PC-3 (cell line): ENCODE measurements around the gene SCD. TPM values are rescaled to one million over a fixed set of nuclear protein-coding genes. Genes with fewer than 3 reads are reported as not detected.

Experiments
- ATAC-seq: fragments of 200-7000 bp; cut with Tn5 transposase; 2 replicates; pipeline ENCODE4 v1.9.1; 2020; ENCODE audit warnings: mild to moderate bottlenecking, moderate library complexity
- BruUV-seq: library from RNA; stranded (reverse); fragments of 400-500 nt; replicated peaks from 2 replicates; lab custom pipeline; 2021; lab: Mats Ljungman, UMichigan
- CTCF ChIA-PET: fragments of 300-600 bp; sonication (Branson Sonifier 250); formaldehyde crosslinking; loops from one replicate; lab custom pipeline; 2022; ENCODE audit warnings: antibody characterized with exemption; lab: Charles Lee
- POLR2A ChIA-PET: fragments of 300-600 bp; sonication (Branson Sonifier 250); formaldehyde crosslinking; loops from one replicate; lab custom pipeline; 2022; ENCODE audit warnings: antibody characterized with exemption; ENCODE audit not compliant: unreplicated experiment; lab: Charles Lee
- DNase-seq: peaks from one replicate; pipeline ENCODE4 v3.0.0-alpha.2; 2015
- H2AFZ ChIP-seq: fragments of 300-600 bp; sonication (generic); 2 replicates; pipeline ENCODE4 v1.6.0; 2016; ENCODE audit warnings: antibody characterized with exemption, low read length
- H3F3A ChIP-seq: fragments of 300-600 bp; sonication (generic); one replicate; pipeline ENCODE4 v1.6.0; 2017; ENCODE audit warnings: antibody characterized with exemption, low read length, control low read depth, mild to moderate bottlenecking; ENCODE audit not compliant: unreplicated experiment
- H3K27ac ChIP-seq: fragments of 300-600 bp; sonication (generic); 2 replicates; pipeline ENCODE4 v1.5.1; 2016; ENCODE audit warnings: mild to moderate bottlenecking, low read length
- H3K27me3 ChIP-seq: fragments of 300-600 bp; sonication (generic); 2 replicates; pipeline ENCODE4 v1.6.1; 2016; ENCODE audit warnings: low read length, mixed read lengths
- H3K36me3 ChIP-seq: fragments of 300-600 bp; sonication (generic); 2 replicates; pipeline ENCODE4 v1.6.1; 2016; ENCODE audit warnings: low read depth, mixed run types, low read length, mixed read lengths
- H3K4me1 ChIP-seq: fragments of 300-600 bp; sonication (generic); 2 replicates; pipeline ENCODE4 v1.5.1; 2016; ENCODE audit warnings: low read length; ENCODE audit not compliant: insufficient read depth
- H3K4me2 ChIP-seq: fragments of 300-600 bp; sonication (generic); 2 replicates; pipeline ENCODE4 v1.6.0; 2016; ENCODE audit warnings: low read length
- H3K4me3 ChIP-seq: fragments of 300-600 bp; sonication (generic); 2 replicates; pipeline ENCODE4 v1.5.1; 2016; ENCODE audit warnings: mild to moderate bottlenecking, low read length, mixed read lengths
- H3K79me2 ChIP-seq: fragments of 300-600 bp; sonication (generic); 2 replicates; pipeline ENCODE4 v1.6.1; 2017; ENCODE audit warnings: low read length, mixed read lengths
- H3K9ac ChIP-seq: fragments of 300-600 bp; sonication (generic); 2 replicates; pipeline ENCODE4 v1.6.0; 2016; ENCODE audit warnings: mild to moderate bottlenecking, low read length
- H3K9me2 ChIP-seq: fragments of 300-600 bp; sonication (generic); replicated peaks from 2 replicates; pipeline ENCODE4 v1.6.1; 2016; ENCODE audit warnings: mixed run types, low read length, mixed read lengths
- H3K9me3 ChIP-seq: fragments of 300-600 bp; sonication (generic); 2 replicates; pipeline ENCODE4 v1.6.1; 2016; ENCODE audit warnings: low read length, mixed read lengths
- H4K20me1 ChIP-seq: fragments of 300-600 bp; sonication (generic); 2 replicates; pipeline ENCODE4 v1.6.1; 2016; ENCODE audit warnings: low read length, mixed read lengths
- EZH2 ChIP-seq: fragments of 300-600 bp; sonication (generic); IDR thresholded peaks from one replicate; pipeline ENCODE4 v1.6.1; 2017; ENCODE audit warnings: antibody characterized with exemption, mild to moderate bottlenecking, low read length; ENCODE audit not compliant: unreplicated experiment
- EZH2phosphoT487 ChIP-seq: fragments of 300-600 bp; sonication (generic); IDR thresholded peaks from 2 replicates; pipeline ENCODE4 v1.6.1; 2018; ENCODE audit warnings: mild to moderate bottlenecking, antibody characterized with exemption, low read length, borderline replicate concordance
- intact Hi-C: fragments of 100-400 bp; cut with micrococcal nuclease; formaldehyde crosslinking; loops from 2 replicates; pipeline ENCODE4 v1.9.0; 2023
- total RNA-seq: library from RNA; depleted of rRNA; stranded (reverse); fragments of >200 nt; gene quantifications from 2 replicates; pipeline ENCODE4 v1.2.3, GENCODE V29; 2014
- TF ChIP-seq, protein P1 (sequence below): fragments of 300-600 bp; sonication (generic); conservative IDR thresholded peaks from 2 replicates; pipeline ENCODE4 v1.5.1; 2017; ENCODE audit warnings: antibody characterized with exemption, low read depth, mild to moderate bottlenecking, low read length

SCD gene
- total RNA-seq, 1 experiment from 2014 or later = 121 TPM

DNA sequence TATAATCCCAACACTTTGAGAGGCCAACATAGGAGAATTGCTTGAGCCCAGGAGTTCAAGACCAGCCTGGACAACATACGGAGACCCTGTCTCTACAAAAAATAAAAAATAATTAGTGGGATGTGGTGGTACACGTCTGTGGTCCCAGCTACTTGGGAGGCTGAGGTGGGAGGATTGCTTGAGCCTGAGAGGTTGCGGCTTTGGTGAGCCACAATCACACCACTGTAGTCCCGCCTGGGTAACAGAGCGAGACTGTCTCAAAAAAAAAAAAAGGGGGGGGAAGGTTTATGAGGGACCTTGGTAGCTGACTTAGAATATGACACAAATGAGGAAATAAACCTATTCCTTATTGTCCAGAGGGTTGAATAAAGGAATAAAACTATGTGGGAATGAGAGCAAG lies 30.8 kb downstream of the SCD start:
- Histone ChIP-seq H2AFZ (no peak overlapping the region), H3K9me2 (no peaks in the 10 kb centered on the region), H3K4me3 (no peak overlapping the region), H3K79me2 (peaks cover 22% of the 10 kb centered on the region), H4K20me1 (no peaks in the 10 kb centered on the region), H3K4me2 (no peak overlapping the region), H3F3A (no peaks in the 10 kb centered on the region), H3K9ac (no peak overlapping the region), H3K4me1 (peaks cover 9% of the 10 kb centered on the region), H3K27ac (no peak overlapping the region), H3K36me3 (no peaks in the 10 kb centered on the region; the same call in 1 of the 2 replicates), H3K27me3 (no peaks in the 10 kb centered on the region), H3K9me3 (no peaks in the 10 kb centered on the region)
- ChIA-PET POLR2A (no interaction called here), CTCF (interaction anchor here (0.7 kb wide), 1 partner anchor 32 kb away, joined by 5 read pairs; no protein-coding TSS in a partner anchor)
- TF ChIP-seq EZH2 (no peak), EZH2phosphoT487 (no peak)
- TF ChIP-seq, protein P1, sequence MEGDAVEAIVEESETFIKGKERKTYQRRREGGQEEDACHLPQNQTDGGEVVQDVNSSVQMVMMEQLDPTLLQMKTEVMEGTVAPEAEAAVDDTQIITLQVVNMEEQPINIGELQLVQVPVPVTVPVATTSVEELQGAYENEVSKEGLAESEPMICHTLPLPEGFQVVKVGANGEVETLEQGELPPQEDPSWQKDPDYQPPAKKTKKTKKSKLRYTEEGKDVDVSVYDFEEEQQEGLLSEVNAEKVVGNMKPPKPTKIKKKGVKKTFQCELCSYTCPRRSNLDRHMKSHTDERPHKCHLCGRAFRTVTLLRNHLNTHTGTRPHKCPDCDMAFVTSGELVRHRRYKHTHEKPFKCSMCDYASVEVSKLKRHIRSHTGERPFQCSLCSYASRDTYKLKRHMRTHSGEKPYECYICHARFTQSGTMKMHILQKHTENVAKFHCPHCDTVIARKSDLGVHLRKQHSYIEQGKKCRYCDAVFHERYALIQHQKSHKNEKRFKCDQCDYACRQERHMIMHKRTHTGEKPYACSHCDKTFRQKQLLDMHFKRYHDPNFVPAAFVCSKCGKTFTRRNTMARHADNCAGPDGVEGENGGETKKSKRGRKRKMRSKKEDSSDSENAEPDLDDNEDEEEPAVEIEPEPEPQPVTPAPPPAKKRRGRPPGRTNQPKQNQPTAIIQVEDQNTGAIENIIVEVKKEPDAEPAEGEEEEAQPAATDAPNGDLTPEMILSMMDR = no peak
- no peak for DNase-seq
- no TSS peak for BruUV-seq
- no peak for ATAC-seq
- intact Hi-C loops = no loop called here

DNA sequence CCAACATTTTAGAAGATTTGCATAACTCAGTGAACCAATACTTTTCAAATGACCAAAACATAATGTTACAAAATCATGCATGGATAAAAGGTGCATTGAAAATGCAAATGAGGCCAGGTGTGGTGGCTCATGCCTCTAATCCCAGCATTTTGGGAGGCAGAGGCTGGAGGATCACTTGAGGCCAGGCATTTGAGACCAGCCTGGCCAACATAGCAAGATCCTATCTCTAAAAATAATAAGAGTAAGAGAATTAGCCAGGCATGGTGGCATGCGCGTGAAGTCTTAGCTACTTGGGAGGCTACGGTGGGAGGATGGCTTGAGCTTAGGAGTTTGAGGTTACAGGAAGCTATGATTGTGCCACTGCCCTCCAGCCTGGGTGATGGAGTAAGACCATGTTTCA lies 33.4 kb downstream of the SCD start:
- H3K4me1 ChIP-seq = 0 out of 2 replicates have a peak, but pooled peaks cover 2% of the 10 kb centered on the region
- BruUV-seq = no TSS peak
- no peaks in the 10 kb centered on the region for H3K9me3 ChIP-seq
- peaks cover 3% of the 10 kb centered on the region for H3K79me2 ChIP-seq
- TF ChIP-seq EZH2 (no peak), EZH2phosphoT487 (no peak)
- TF ChIP-seq, protein P1 = no peak
- no peak for ATAC-seq
- H4K20me1 ChIP-seq = no peaks in the 10 kb centered on the region
- H3K4me3 ChIP-seq = no peak overlapping the region
- DNase-seq = no peak
- ChIA-PET POLR2A (no interaction called here), CTCF (no interaction called here)
- no peak overlapping the region for H2AFZ ChIP-seq
- no peaks in the 10 kb centered on the region for H3K9me2 ChIP-seq
- no peaks in the 10 kb centered on the region for H3K27me3 ChIP-seq
- H3K4me2 ChIP-seq = no peak overlapping the region
- H3K36me3 ChIP-seq = no peaks in the 10 kb centered on the region; the same call in 1 of the 2 replicates
- no peaks in the 10 kb centered on the region for H3F3A ChIP-seq
- no peak overlapping the region for H3K9ac ChIP-seq
- intact Hi-C loops = no loop called here
- H3K27ac ChIP-seq = no peak overlapping the region

DNA sequence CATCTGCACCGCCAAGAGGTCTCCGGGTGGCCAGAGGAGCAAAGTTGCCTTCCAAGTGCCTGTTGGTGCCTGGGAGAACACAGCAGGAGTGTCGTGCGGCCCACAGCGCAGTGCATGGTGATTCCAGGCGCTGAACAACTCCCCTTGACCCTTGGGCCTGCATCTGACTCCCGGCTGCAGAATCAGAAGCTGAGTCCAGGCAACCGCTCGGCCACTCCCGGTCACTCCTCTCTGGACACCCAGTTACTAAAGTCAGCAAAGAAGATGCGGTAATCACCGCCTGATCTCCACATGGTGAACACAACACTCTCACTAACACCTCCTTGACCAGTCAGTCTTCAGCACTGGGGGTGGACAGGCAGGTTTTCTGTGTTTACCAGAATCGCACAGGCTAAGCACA lies 35.5 kb downstream of the SCD start:
- intact Hi-C loops = no loop called here
- H3K79me2 ChIP-seq = no peaks in the 10 kb centered on the region
- H3K36me3 ChIP-seq = no peaks in the 10 kb centered on the region; the same call in 1 of the 2 replicates
- H3K27ac ChIP-seq = no peak overlapping the region
- no peak for DNase-seq
- H3K4me1 ChIP-seq = no peaks in the 10 kb centered on the region
- no peak overlapping the region for H3K4me2 ChIP-seq
- H3K9me3 ChIP-seq = no peaks in the 10 kb centered on the region
- H3F3A ChIP-seq = no peaks in the 10 kb centered on the region
- H2AFZ ChIP-seq = no peak overlapping the region
- ATAC-seq = no peak
- no peak overlapping the region for H3K4me3 ChIP-seq
- no peaks in the 10 kb centered on the region for H3K27me3 ChIP-seq
- no peaks in the 10 kb centered on the region for H4K20me1 ChIP-seq
- BruUV-seq = no TSS peak
- ChIA-PET CTCF (no interaction called here), POLR2A (no interaction called here)
- H3K9me2 ChIP-seq = no peaks in the 10 kb centered on the region
- TF ChIP-seq EZH2phosphoT487 = no peak
- TF ChIP-seq EZH2 = no peak
- TF ChIP-seq, protein P1 = no peak
- H3K9ac ChIP-seq = no peak overlapping the region
